Measurements from ENCODE around the gene RNF148.

GRCh38 chr7:122652876-122653275 lies 49.8 kb downstream of the RNF148 start:
- no peak for TF ChIP-seq POLR2A (IDR thresholded peaks at IDR 0.05)
- TF ChIP-seq CTCF (IDR thresholded peaks at IDR 0.05) = no peak
